ENCODE data around the gene MYO1G.

- TF ChIP-seq CTCF (IDR thresholded peaks at IDR 0.05) = no peak
- no peak for TF ChIP-seq EP300 (IDR thresholded peaks at IDR 0.05)
- no peak for TF ChIP-seq POLR2A (IDR thresholded peaks at IDR 0.05)
- TF ChIP-seq POLR2AphosphoS5 (IDR thresholded peaks at IDR 0.05) = no peak
Observed at GRCh38 chr7:44963364-44964290, 15.2 kb downstream of the MYO1G start.
